Breast epithelium (tissue), 4 donors: ENCODE results near the gene ANTXRL. TPM values are rescaled to one million over a fixed set of nuclear protein-coding genes. Genes with fewer than 3 reads are reported as not detected.
A peak's percentile ranks its signal among the peaks of the same experiment; 100 is the strongest.
"Not testable (repeated sequence)": the region's sequence is repeated elsewhere in the genome, so short reads cannot be mapped to it uniquely, and the experiment has no call there.

Experiments used
- DNase-seq, 2 donors: peaks; one replicate each; pipeline ENCODE4 v3.0.0-alpha.2; 2019; ENCODE audit warnings: low spot score in 2 of 2
- H3K27ac ChIP-seq, 2 donors: fragments of 200-600 bp; sonication (generic) in 1 of 2; one replicate each; pipeline ENCODE4 v1.5.1; 2016 to 2019; ENCODE audit warnings: mild to moderate bottlenecking in 1 of 2
- H3K27me3 ChIP-seq, 2 donors: fragments of 200-600 bp; sonication (generic) in 1 of 2; one replicate each; pipeline versions ENCODE4 v1.5.1 to v1.6.0; 2017 to 2019; ENCODE audit warnings: control low read depth in 1 of 2, mild to moderate bottlenecking in 1 of 2
- H3K36me3 ChIP-seq: fragments of 200-600 bp; one replicate; pipeline ENCODE4 v1.5.1; 2019
- H3K4me1 ChIP-seq, 2 donors: fragments of 200-600 bp; sonication (generic); one replicate each; pipeline ENCODE4 v1.5.1; 2016 to 2019; ENCODE audit warnings: control low read depth in 1 of 2
- H3K4me3 ChIP-seq, 3 donors: fragments of 200-600 bp; sonication (generic); 1 replicate in 2 of 3; 2 replicates in 1 of 3; pipeline ENCODE4 v1.5.1; 2016 to 2019; ENCODE audit warnings: mild to moderate bottlenecking in 3 of 3, moderate library complexity in 2 of 3
- H3K9me3 ChIP-seq, 2 donors: fragments of 200-600 bp; sonication (generic) in 1 of 2; one replicate each; pipeline ENCODE4 v1.5.1; 2016 to 2019; ENCODE audit warnings: control low read depth in 1 of 2
- POLR2A ChIP-seq: fragments of 450-650 bp; IDR thresholded peaks from one replicate; pipeline ENCODE4 v1.6.1; 2016; ENCODE audit warnings: antibody characterized with exemption, mild to moderate bottlenecking, moderate library complexity
- POLR2AphosphoS5 ChIP-seq, 3 donors: sonication (generic); formaldehyde crosslinking; IDR thresholded peaks; one replicate each; pipeline ENCODE4 v1.6.1; 2017; ENCODE audit warnings: antibody characterized with exemption in 3 of 3
- intact Hi-C: fragments of 100-400 bp; cut with DNase I; formaldehyde crosslinking; loops from one replicate; pipeline ENCODE4 v1.15.1; 2023; ENCODE audit warnings: low total_unique reads
- total RNA-seq, 3 donors: library from RNA; depleted of rRNA; stranded (reverse); fragments of >200 nt; gene quantifications; one replicate each; pipeline ENCODE4 v1.1.0, GENCODE V29; 2016
- TF ChIP-seq, protein P1 (sequence below), 3 donors: fragments of 450-650 bp; IDR thresholded peaks; one replicate each; pipeline ENCODE4 v1.5.1; 2016 to 2017; ENCODE audit warnings: antibody characterized with exemption in 3 of 3, mild to moderate bottlenecking in 3 of 3, moderate library complexity in 3 of 3

Gene ANTXRL
- total RNA-seq, 3 donors from 2014 or later = 0.15 TPM; not detected in 2

GRCh38 chr10:46272863-46273415 is 13.9 kb upstream of the ANTXRL start:
- Histone ChIP-seq H3K9me3 (no peaks in the 10 kb centered on the region), H3K27ac (peak overlapping the region; percentile 65 to 74), H3K36me3 (no peaks in the 10 kb centered on the region), H3K4me3 (no peak overlapping the region), H3K4me1 (no peaks in the 10 kb centered on the region), H3K27me3 (no peaks in the 10 kb centered on the region)
- intact Hi-C loops = no loop called here
- TF ChIP-seq, protein P1, sequence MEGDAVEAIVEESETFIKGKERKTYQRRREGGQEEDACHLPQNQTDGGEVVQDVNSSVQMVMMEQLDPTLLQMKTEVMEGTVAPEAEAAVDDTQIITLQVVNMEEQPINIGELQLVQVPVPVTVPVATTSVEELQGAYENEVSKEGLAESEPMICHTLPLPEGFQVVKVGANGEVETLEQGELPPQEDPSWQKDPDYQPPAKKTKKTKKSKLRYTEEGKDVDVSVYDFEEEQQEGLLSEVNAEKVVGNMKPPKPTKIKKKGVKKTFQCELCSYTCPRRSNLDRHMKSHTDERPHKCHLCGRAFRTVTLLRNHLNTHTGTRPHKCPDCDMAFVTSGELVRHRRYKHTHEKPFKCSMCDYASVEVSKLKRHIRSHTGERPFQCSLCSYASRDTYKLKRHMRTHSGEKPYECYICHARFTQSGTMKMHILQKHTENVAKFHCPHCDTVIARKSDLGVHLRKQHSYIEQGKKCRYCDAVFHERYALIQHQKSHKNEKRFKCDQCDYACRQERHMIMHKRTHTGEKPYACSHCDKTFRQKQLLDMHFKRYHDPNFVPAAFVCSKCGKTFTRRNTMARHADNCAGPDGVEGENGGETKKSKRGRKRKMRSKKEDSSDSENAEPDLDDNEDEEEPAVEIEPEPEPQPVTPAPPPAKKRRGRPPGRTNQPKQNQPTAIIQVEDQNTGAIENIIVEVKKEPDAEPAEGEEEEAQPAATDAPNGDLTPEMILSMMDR (IDR thresholded peaks at IDR 0.05) = no peak
- TF ChIP-seq POLR2AphosphoS5 (IDR thresholded peaks at IDR 0.05) = no peak
- TF ChIP-seq POLR2A = no peak
- peak in 1 of 2 donors; percentile 9 for DNase-seq

GRCh38 chr10:46273506-46274477 is 13.0 kb upstream of the ANTXRL start:
- DNase-seq = peak; percentile 49 to 69
- no peaks in the 10 kb centered on the region for H3K4me1 ChIP-seq
- intact Hi-C loops = no loop called here
- no peak overlapping the region for H3K4me3 ChIP-seq
- H3K36me3 ChIP-seq = no peaks in the 10 kb centered on the region
- peak in 1 of 3 donors; percentile 26 for TF ChIP-seq POLR2AphosphoS5 (IDR thresholded peaks at IDR 0.05)
- no peak for TF ChIP-seq POLR2A
- TF ChIP-seq, protein P1 (IDR thresholded peaks at IDR 0.05) = peak in 2 of 3 donors; percentile 25 to 54
- H3K9me3 ChIP-seq = no peaks in the 10 kb centered on the region
- H3K27ac ChIP-seq = peak overlapping the region; percentile 65 to 74
- no peaks in the 10 kb centered on the region for H3K27me3 ChIP-seq

DNA sequence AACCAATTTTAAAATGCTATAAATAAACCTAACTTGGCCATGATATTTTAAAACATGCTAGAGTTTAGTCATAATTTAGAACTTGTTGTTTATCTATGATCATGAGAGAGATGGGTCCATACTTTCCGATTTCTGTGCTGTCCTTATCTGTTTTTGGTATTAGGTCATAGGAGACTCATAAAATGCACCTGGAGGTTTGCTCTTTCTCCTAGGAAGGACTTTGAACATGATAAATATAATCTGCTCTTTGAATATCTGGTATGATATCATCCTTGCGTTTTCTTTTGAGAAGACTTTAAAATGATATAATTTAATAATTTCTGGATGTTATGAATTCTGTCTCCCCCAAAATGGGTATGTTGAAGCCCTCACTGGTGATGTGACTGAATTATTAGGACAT is 9.0 kb upstream of the ANTXRL start:
- TF ChIP-seq, protein P1 (IDR thresholded peaks at IDR 0.05) = no peak
- TF ChIP-seq POLR2A = no peak
- intact Hi-C loops = no loop called here
- DNase-seq = no peak
- Histone ChIP-seq H3K4me3 (no peak overlapping the region), H3K27me3 (no peaks in the 10 kb centered on the region), H3K27ac (no peak overlapping the region), H3K36me3 (no peaks in the 10 kb centered on the region), H3K9me3 (no peaks in the 10 kb centered on the region), H3K4me1 (no peaks in the 10 kb centered on the region)

DNA sequence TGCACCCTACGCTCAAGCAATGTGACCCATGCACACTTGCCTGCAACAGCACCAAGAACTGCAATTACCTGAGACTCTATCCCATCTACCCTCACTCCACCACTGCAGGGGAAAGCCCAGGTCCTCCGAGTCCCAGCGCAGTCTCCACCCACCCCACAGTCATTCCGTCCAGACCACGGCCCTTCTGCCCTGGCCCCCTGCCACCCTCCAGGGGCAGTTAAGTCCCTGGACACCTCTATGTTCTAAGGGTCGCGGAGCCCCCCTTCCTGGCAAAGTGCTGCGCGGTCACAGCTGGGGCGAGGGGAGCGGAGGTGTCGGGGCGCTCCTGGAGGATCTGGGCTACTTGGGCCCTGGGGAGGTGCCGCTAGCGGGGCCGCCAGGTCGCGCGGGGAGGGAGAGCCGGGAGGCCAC is 4.4 kb upstream of the ANTXRL start:
- DNase-seq = peak; percentile 16 to 52
- H3K9me3 ChIP-seq, H3K27me3 ChIP-seq, intact Hi-C loops, H3K36me3 ChIP-seq: not testable (repeated sequence)
- Histone ChIP-seq H3K4me3 (peak overlapping the region; percentile 45 to 83 (median 55)), H3K4me1 (peaks cover 0 to 19% of the 10 kb centered on the region in 2 donors), H3K27ac (peak overlapping the region; percentile 58 to 66)

- Histone ChIP-seq H3K4me3 (peak overlapping the region; percentile 45 to 83 (median 55)), H3K36me3 (no peaks in the 10 kb centered on the region), H3K4me1 (peaks cover 0 to 19% of the 10 kb centered on the region in 2 donors), H3K27me3 (no peaks in the 10 kb centered on the region), H3K9me3 (no peaks in the 10 kb centered on the region), H3K27ac (peak overlapping the region; percentile 58 to 66)
- TF ChIP-seq POLR2AphosphoS5 (IDR thresholded peaks at IDR 0.05) = no peak
- no peak for TF ChIP-seq POLR2A
- intact Hi-C loops = no loop called here
- DNase-seq = peak; percentile 41 to 62
Measured at GRCh38 chr10:46282842-46283574, 3.8 kb upstream of the ANTXRL start.
